DND-41 (cell line): ENCODE measurements around the gene NRP1.

ENCODE experiments used
- ATAC-seq: fragments of 200-7000 bp; cut with Tn5 transposase; 3 replicates; pipeline ENCODE4 v1.9.1; 2021; ENCODE audit warnings: low read depth; ENCODE audit not compliant: insufficient read depth
- DNase-seq: peaks from one replicate; pipeline ENCODE4 v3.0.0-alpha.2; 2020
- H2AFZ ChIP-seq: 2 replicates; pipeline ENCODE4 v1.6.0; 2012; ENCODE audit warnings: low read depth, low read length
- H3K27ac ChIP-seq: 2 replicates; pipeline ENCODE4 v1.5.1; 2012; ENCODE audit warnings: low read length, inconsistent platforms
- H3K27me3 ChIP-seq: fragments of 200-600 bp; sonication (generic); 2 replicates; pipeline ENCODE4 v1.6.0; 2012; ENCODE audit warnings: low read length, mild to moderate bottlenecking, inconsistent platforms; ENCODE audit not compliant: insufficient read depth, poor library complexity
- H3K36me3 ChIP-seq: 2 replicates; pipeline ENCODE4 v1.5.1; 2012; ENCODE audit warnings: low read length, inconsistent platforms; ENCODE audit not compliant: insufficient read depth
- H3K4me1 ChIP-seq: 2 replicates; pipeline ENCODE4 v1.5.1; 2012; ENCODE audit warnings: mild to moderate bottlenecking, low read length; ENCODE audit not compliant: insufficient read depth
- H3K4me2 ChIP-seq: 2 replicates; pipeline ENCODE4 v1.6.0; 2012; ENCODE audit warnings: mild to moderate bottlenecking, moderate library complexity, low read length, inconsistent platforms; ENCODE audit not compliant: insufficient read depth
- H3K4me3 ChIP-seq, 2 experiments: fragments of 200-600 bp in 1 of 2; shearing (Covaris generic) in 1 of 2; 2 replicates each; pipeline ENCODE4 v1.5.1; 2012 to 2016; ENCODE audit warnings: inconsistent platforms in 2 of 2, low read length in 2 of 2, mild to moderate bottlenecking in 2 of 2, low read depth in 1 of 2, moderate library complexity in 1 of 2
- H3K79me2 ChIP-seq: 2 replicates; pipeline ENCODE4 v1.6.0; 2012; ENCODE audit warnings: low read length, inconsistent platforms; ENCODE audit not compliant: insufficient read depth
- H3K9ac ChIP-seq: 2 replicates; pipeline ENCODE4 v1.6.0; 2012; ENCODE audit warnings: low read depth, mild to moderate bottlenecking, inconsistent platforms, low read length, moderate library complexity
- H3K9me3 ChIP-seq: 2 replicates; pipeline ENCODE4 v1.5.1; 2012; ENCODE audit warnings: low read length, moderate library complexity, mild to moderate bottlenecking, inconsistent platforms; ENCODE audit not compliant: insufficient read depth, severe bottlenecking
- H4K20me1 ChIP-seq: 2 replicates; pipeline ENCODE4 v1.6.0; 2012; ENCODE audit warnings: low read length; ENCODE audit not compliant: insufficient read depth
- CTCF ChIP-seq: IDR thresholded peaks from 2 replicates; pipeline ENCODE4 v1.5.1; 2012; ENCODE audit warnings: borderline replicate concordance, low read length, moderate library complexity, mild to moderate bottlenecking; ENCODE audit not compliant: poor library complexity, severe bottlenecking; ENCODE audit errors: extremely low read depth
- EZH2 ChIP-seq: IDR thresholded peaks from 3 replicates; pipeline ENCODE4 v1.6.1; 2012; ENCODE audit warnings: borderline replicate concordance, low read depth, mild to moderate bottlenecking, moderate library complexity, low read length, inconsistent platforms; ENCODE audit not compliant: severe bottlenecking

NRP1 gene

GRCh38 chr10:33151344-33151864 lies 183.1 kb downstream of the NRP1 start:
- Histone ChIP-seq H3K4me3 (no peak overlapping the region), H3K27me3 (no peaks in the 10 kb centered on the region), H4K20me1 (no peaks in the 10 kb centered on the region), H3K27ac (no peak overlapping the region), H3K79me2 (no peaks in the 10 kb centered on the region), H3K36me3 (no peaks in the 10 kb centered on the region), H3K4me2 (no peak overlapping the region), H3K9ac (no peak overlapping the region), H3K9me3 (peaks cover 4% of the 10 kb centered on the region), H3K4me1 (peaks cover 14% of the 10 kb centered on the region), H2AFZ (no peak overlapping the region)
- no peak for ATAC-seq
- TF ChIP-seq EZH2 (no peak), CTCF (no peak)
- no peak for DNase-seq

- Histone ChIP-seq H3K79me2 (no peaks in the 10 kb centered on the region), H3K9me3 (peaks cover 4% of the 10 kb centered on the region), H3K27me3 (no peaks in the 10 kb centered on the region), H3K27ac (no peak overlapping the region), H3K4me3 (no peak overlapping the region), H3K4me1 (peaks cover 14% of the 10 kb centered on the region), H3K4me2 (no peak overlapping the region), H3K36me3 (no peaks in the 10 kb centered on the region), H3K9ac (no peak overlapping the region), H2AFZ (no peak overlapping the region), H4K20me1 (no peaks in the 10 kb centered on the region)
- ATAC-seq: peak; percentile 31; the same call in 1 of the 3 replicates
- TF ChIP-seq CTCF: no peak
- no peak for TF ChIP-seq EZH2
- DNase-seq: no peak
Measured at GRCh38 chr10:33150889-33151288, 183.6 kb downstream of the NRP1 start.

- TF ChIP-seq CTCF (no peak), EZH2 (no peak)
- DNase-seq: no peak
- Histone ChIP-seq H3K4me2 (no peak overlapping the region), H3K4me1 (peaks cover 14% of the 10 kb centered on the region), H3K27ac (no peak overlapping the region), H3K9me3 (peaks cover 4% of the 10 kb centered on the region), H3K36me3 (no peaks in the 10 kb centered on the region), H3K9ac (no peak overlapping the region), H3K4me3 (no peak overlapping the region), H3K27me3 (no peaks in the 10 kb centered on the region), H2AFZ (no peak overlapping the region), H4K20me1 (no peaks in the 10 kb centered on the region), H3K79me2 (no peaks in the 10 kb centered on the region)
- no peak for ATAC-seq
Measured at GRCh38 chr10:33150146-33150545, 184.3 kb downstream of the NRP1 start.

GRCh38 chr10:33147013-33147310 lies 187.5 kb downstream of the NRP1 start:
- DNase-seq: no peak
- no peak for ATAC-seq
- Histone ChIP-seq H3K27me3 (no peaks in the 10 kb centered on the region), H3K36me3 (no peaks in the 10 kb centered on the region), H3K27ac (no peak overlapping the region), H3K9ac (no peak overlapping the region), H3K4me3 (no peak overlapping the region), H4K20me1 (no peaks in the 10 kb centered on the region), H3K4me1 (peaks cover 8% of the 10 kb centered on the region), H3K4me2 (no peak overlapping the region), H3K79me2 (no peaks in the 10 kb centered on the region), H2AFZ (no peak overlapping the region), H3K9me3 (peaks cover 4% of the 10 kb centered on the region)
- TF ChIP-seq EZH2 (no peak), CTCF (no peak)
